H1 (cell line): Measurements from ENCODE around the gene KCNMA1.

ENCODE experiments used
- CTCF ChIP-seq, 3 experiments: IDR thresholded peaks; 1 replicate in 2 of 3; 2 replicates in 1 of 3; pipeline versions ENCODE4 v1.5.1 to v1.6.1; 2011; ENCODE audit warnings: low read length in 3 of 3, mild to moderate bottlenecking in 3 of 3, inconsistent platforms in 2 of 3, low read depth in 1 of 3, moderate library complexity in 1 of 3; ENCODE audit not compliant: insufficient read depth in 1 of 3; ENCODE audit errors: control extremely low read depth in 1 of 3
- MAFK ChIP-seq: IDR thresholded peaks from 2 replicates; pipeline ENCODE4 v1.6.1; 2012; ENCODE audit warnings: low read depth, mild to moderate bottlenecking, improper control_type of control experiment, low read length
- POLR2A ChIP-seq, 2 experiments: IDR thresholded peaks; 1 replicate in 1 of 2; 2 replicates in 1 of 2; pipeline ENCODE4 v1.6.1; 2011; ENCODE audit warnings: low read depth in 2 of 2, low read length in 2 of 2, mild to moderate bottlenecking in 2 of 2; ENCODE audit errors: control extremely low read depth in 1 of 2
- SIN3A ChIP-seq, 2 experiments: IDR thresholded peaks in 1 of 2; conservative IDR thresholded peaks in 1 of 2; 2 replicates each; pipeline ENCODE4 v1.6.1; 2011 to 2012; ENCODE audit warnings: low read length in 2 of 2, improper control_type of control experiment in 1 of 2, low read depth in 1 of 2, mild to moderate bottlenecking in 1 of 2
- SP1 ChIP-seq: IDR thresholded peaks from 2 replicates; pipeline ENCODE4 v1.6.1; 2011; ENCODE audit warnings: low read depth, low read length
- TEAD4 ChIP-seq: IDR thresholded peaks from 2 replicates; pipeline ENCODE4 v1.6.1; 2012; ENCODE audit warnings: low read depth, low read length, inconsistent platforms, mixed read lengths

- TF ChIP-seq CTCF (IDR thresholded peaks at IDR 0.05; ENCODE audit: control extremely low read depth in 1 of 3, insufficient read depth in 1 of 3, low read depth in 1 of 3, low read length in 3 of 3) (no peak), SP1 (no peak), TEAD4 (no peak), SIN3A (conservative IDR thresholded peaks at IDR 0.05 in 1 of 2, IDR thresholded peaks at IDR 0.05 in 1 of 2; ENCODE audit: low read depth in 1 of 2, low read length in 2 of 2) (no peak), POLR2A (IDR thresholded peaks at IDR 0.05; ENCODE audit: control extremely low read depth in 1 of 2, low read depth in 2 of 2, low read length in 2 of 2) (no peak), MAFK (no peak)
Observed at GRCh38 chr10:77219046-77219445, 418.6 kb downstream of the KCNMA1 start.
